A673 (cell line): ENCODE data around the gene DNAH1. TPM values are rescaled to one million over a fixed set of nuclear protein-coding genes. Genes with fewer than 3 reads are reported as not detected.

Source experiments
- BruUV-seq: library from RNA; stranded (reverse); fragments of 400-500 nt; replicated peaks from 2 replicates; lab custom pipeline; 2021; lab: Mats Ljungman, UMichigan
- CTCF ChIA-PET: fragments of 300-600 bp; sonication (Branson Sonifier 250); formaldehyde crosslinking; loops from one replicate; lab custom pipeline; 2022; ENCODE audit warnings: antibody characterized with exemption; lab: Charles Lee
- POLR2A ChIA-PET: fragments of 300-600 bp; sonication (Branson Sonifier 250); formaldehyde crosslinking; loops from one replicate; lab custom pipeline; 2022; ENCODE audit warnings: antibody characterized with exemption; ENCODE audit not compliant: low non-redundant PET; lab: Charles Lee
- DNase-seq: peaks from one replicate; pipeline ENCODE4 v3.0.0-alpha.2; 2015; ENCODE audit warnings: low spot score
- H3K27ac ChIP-seq: fragments of 200-600 bp; sonication (generic); 2 replicates; pipeline ENCODE4 v1.5.1; 2016; ENCODE audit warnings: mixed run types, low read depth, mild to moderate bottlenecking, mixed read lengths, antibody characterized with exemption, low read length; ENCODE audit not compliant: poor library complexity, severe bottlenecking
- H3K27me3 ChIP-seq: fragments of 200-600 bp; sonication (generic); replicated peaks from 2 replicates; pipeline ENCODE4 v1.6.1; 2017; ENCODE audit warnings: mixed run types, low read depth, mild to moderate bottlenecking, mixed read lengths, antibody characterized with exemption, low read length; ENCODE audit not compliant: insufficient read depth, poor library complexity
- H3K36me3 ChIP-seq: fragments of 200-600 bp; sonication (generic); 2 replicates; pipeline ENCODE4 v1.6.1; 2016; ENCODE audit warnings: mixed run types, mild to moderate bottlenecking, mixed read lengths, antibody characterized with exemption, low read length; ENCODE audit not compliant: insufficient read depth, poor library complexity, severe bottlenecking
- H3K4me1 ChIP-seq: fragments of 200-600 bp; sonication (generic); 2 replicates; pipeline ENCODE4 v1.6.1; 2017; ENCODE audit warnings: mixed run types, mild to moderate bottlenecking, mixed read lengths, antibody characterized with exemption, low read length; ENCODE audit not compliant: insufficient read depth, poor library complexity, severe bottlenecking
- H3K4me3 ChIP-seq: fragments of 200-600 bp; sonication (generic); 2 replicates; pipeline ENCODE4 v1.5.1; 2016; ENCODE audit warnings: low read depth, mixed run types, mild to moderate bottlenecking, mixed read lengths, low read length; ENCODE audit not compliant: poor library complexity, severe bottlenecking
- H3K9me3 ChIP-seq: fragments of 200-600 bp; sonication (generic); 2 replicates; pipeline ENCODE4 v1.6.1; 2016; ENCODE audit warnings: mixed run types, low read depth, mild to moderate bottlenecking, mixed read lengths, antibody characterized with exemption, low read length; ENCODE audit not compliant: poor library complexity, severe bottlenecking
- CTCF ChIP-seq: fragments of 300-800, 200-600 bp; sonication (generic); conservative IDR thresholded peaks from 2 replicates; pipeline ENCODE4 v1.5.1; 2017; ENCODE audit warnings: low read depth, mild to moderate bottlenecking, antibody characterized with exemption, low read length, moderate library complexity, mixed read lengths
- EZH2 ChIP-seq: fragments of 200-600 bp; sonication (generic); IDR thresholded peaks from 2 replicates; pipeline ENCODE4 v1.6.1; 2017; ENCODE audit warnings: borderline replicate concordance, low read depth, mild to moderate bottlenecking, mixed read lengths, antibody characterized with exemption, low read length; ENCODE audit not compliant: poor library complexity, severe bottlenecking
- intact Hi-C: fragments of 100-400 bp; cut with micrococcal nuclease; formaldehyde crosslinking; loops from one replicate; pipeline ENCODE4 v1.10.0; 2022; ENCODE audit not compliant: unreplicated experiment
- total RNA-seq: library from RNA; stranded (reverse); gene quantifications from 2 replicates; pipeline ENCODE4 v1.2.3, GENCODE V29; 2021

The DNAH1 gene
- total RNA-seq, 1 experiment from 2014 or later = 1.3 TPM

GRCh38 chr3:52388348-52388821 lies 72.3 kb downstream of the DNAH1 start:
- no peak overlapping the region for H3K4me3 ChIP-seq
- H3K9me3 ChIP-seq = no peaks in the 10 kb centered on the region
- no peaks in the 10 kb centered on the region for H3K27me3 ChIP-seq
- POLR2A ChIA-PET = no interaction called here
- no peaks in the 10 kb centered on the region for H3K4me1 ChIP-seq
- no peak overlapping the region for H3K27ac ChIP-seq
- TF ChIP-seq EZH2 = no peak
- TF ChIP-seq CTCF = 0 out of 2 replicates have a peak, but pooled peaks have one; percentile 19
- intact Hi-C loops = no loop called here
- no TSS peak for BruUV-seq
- H3K36me3 ChIP-seq = no peaks in the 10 kb centered on the region
- no peak for DNase-seq
- CTCF ChIA-PET = no interaction called here

DNA sequence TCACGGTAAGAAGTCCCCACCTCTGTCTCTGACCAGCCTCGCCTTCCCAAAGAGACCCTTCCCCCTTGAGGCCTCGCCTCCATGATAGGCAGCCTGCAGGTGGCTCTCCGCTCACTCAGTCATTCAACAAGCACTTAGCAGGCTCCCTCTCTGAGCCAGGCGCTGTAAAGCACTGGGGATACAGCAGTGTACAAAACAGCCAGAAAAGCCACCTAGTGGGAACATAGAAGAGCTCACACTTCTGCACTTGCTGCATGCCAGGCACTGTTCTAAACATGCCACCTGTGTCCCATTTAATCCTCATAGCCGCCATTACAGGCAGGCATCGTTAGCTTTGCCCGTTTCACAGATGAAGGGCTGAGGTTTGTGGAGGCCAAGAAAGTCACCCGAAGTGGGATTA lies 72.8 kb downstream of the DNAH1 start:
- CTCF ChIA-PET = no interaction called here
- Histone ChIP-seq H3K4me3 (no peak overlapping the region), H3K27ac (no peak overlapping the region), H3K9me3 (no peaks in the 10 kb centered on the region), H3K27me3 (no peaks in the 10 kb centered on the region), H3K36me3 (no peaks in the 10 kb centered on the region), H3K4me1 (no peaks in the 10 kb centered on the region)
- POLR2A ChIA-PET = no interaction called here
- no TSS peak for BruUV-seq
- TF ChIP-seq CTCF = no peak
- no peak for TF ChIP-seq EZH2
- intact Hi-C loops = no loop called here
- DNase-seq = no peak

DNA sequence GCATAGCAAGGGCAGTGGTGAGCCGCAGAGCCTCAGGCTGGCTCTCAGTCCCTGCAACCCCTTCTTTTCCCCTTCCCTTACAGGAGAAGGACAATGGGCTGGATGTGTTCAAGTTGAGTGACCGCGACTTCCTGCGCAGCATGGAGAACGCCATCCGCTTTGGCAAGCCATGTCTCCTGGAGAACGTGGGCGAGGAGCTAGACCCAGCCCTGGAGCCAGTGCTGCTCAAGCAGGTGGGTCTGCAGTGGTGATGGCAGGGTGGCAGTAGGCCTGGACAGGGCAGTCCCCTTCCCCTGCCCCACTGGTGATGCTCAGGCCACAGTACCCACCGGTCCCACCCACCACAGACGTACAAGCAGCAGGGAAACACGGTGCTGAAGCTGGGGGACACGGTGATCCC lies 75.0 kb downstream of the DNAH1 start:
- intact Hi-C loops = no loop called here
- H3K36me3 ChIP-seq = no peaks in the 10 kb centered on the region
- H3K27ac ChIP-seq = no peak overlapping the region
- CTCF ChIA-PET = no interaction called here
- no peak for TF ChIP-seq CTCF
- no peaks in the 10 kb centered on the region for H3K4me1 ChIP-seq
- no peaks in the 10 kb centered on the region for H3K9me3 ChIP-seq
- POLR2A ChIA-PET = no interaction called here
- no peaks in the 10 kb centered on the region for H3K27me3 ChIP-seq
- H3K4me3 ChIP-seq = no peak overlapping the region
- DNase-seq = no peak
- no TSS peak for BruUV-seq
